Sigmoid colon (tissue), 7 donors: ENCODE data around the gene ACAT2. TPM values are rescaled to one million over a fixed set of nuclear protein-coding genes. Genes with fewer than 3 reads are reported as not detected.
"Not testable (repeated sequence)": the region's sequence is repeated elsewhere in the genome, so short reads cannot be mapped to it uniquely, and the experiment has no call there.

Experiments
- DNase-seq: peaks from one replicate; pipeline ENCODE4 v3.0.0-alpha.2; 2019
- H3K27ac ChIP-seq, 4 donors: fragments of 200-600 bp; sonication (generic); one replicate each; pipeline ENCODE4 v1.5.1; 2016 to 2019; ENCODE audit warnings: mild to moderate bottlenecking in 1 of 4
- H3K27me3 ChIP-seq, 3 donors: fragments of 200-600 bp; sonication (generic); one replicate each; pipeline ENCODE4 v1.5.1; 2019; ENCODE audit warnings: mild to moderate bottlenecking in 1 of 3
- H3K36me3 ChIP-seq, 4 donors: fragments of 200-600 bp; sonication (generic); one replicate each; pipeline ENCODE4 v1.5.1; 2016 to 2019
- H3K4me1 ChIP-seq, 4 donors: fragments of 200-600 bp; sonication (generic); one replicate each; pipeline ENCODE4 v1.5.1; 2017 to 2019
- H3K4me3 ChIP-seq, 4 donors: fragments of 200-600 bp; sonication (generic); one replicate each; pipeline ENCODE4 v1.5.1; 2017 to 2019; ENCODE audit warnings: mild to moderate bottlenecking in 2 of 4, moderate library complexity in 1 of 4
- H3K9me3 ChIP-seq, 4 donors: fragments of 200-600 bp in 3 of 4; sonication (generic) in 3 of 4; one replicate each; pipeline versions ENCODE4 v1.5.1 to v1.6.1; 2013 to 2019
- EP300 ChIP-seq, 4 donors: sonication (generic); formaldehyde crosslinking; IDR thresholded peaks; one replicate each; pipeline ENCODE4 v1.6.1; 2017; ENCODE audit warnings: antibody characterized with exemption in 4 of 4
- POLR2A ChIP-seq, 2 donors: fragments of 450-650 bp; IDR thresholded peaks; one replicate each; pipeline ENCODE4 v1.6.1; 2016; ENCODE audit warnings: antibody characterized with exemption in 2 of 2, mild to moderate bottlenecking in 2 of 2, moderate library complexity in 2 of 2
- POLR2AphosphoS5 ChIP-seq, 4 donors: sonication (generic); formaldehyde crosslinking; IDR thresholded peaks; one replicate each; pipeline ENCODE4 v1.6.1; 2017; ENCODE audit warnings: antibody characterized with exemption in 4 of 4
- WGBS, 2 donors: extraction: QIAGEN DNeasy Blood & Tissue Kit; methylation state at CpG; one replicate each; pipeline ENCODE4 v1.1.7; 2013; 5-methylcytosine and 5-hydroxymethylcytosine counted together
- intact Hi-C: fragments of 100-400 bp; cut with DNase I; formaldehyde crosslinking; loops from one replicate; pipeline ENCODE4 v1.15.1; 2023
- polyA plus RNA-seq, 3 donors: library from polyadenylated mRNA; stranded (reverse); fragments of 200-250 nt; gene quantifications; one replicate each; pipeline ENCODE4 v1.2.3, GENCODE V29; 2013
- total RNA-seq, 4 donors: library from RNA; depleted of rRNA; stranded (reverse); fragments of >200 nt; gene quantifications; one replicate each; pipeline ENCODE4 v1.1.0, GENCODE V29; 2016
- TF ChIP-seq, protein P1 (sequence below), 4 experiments: fragments of 450-650 bp in 3 of 4; fragments of 200-600 bp in 1 of 4; IDR thresholded peaks; one replicate each; pipeline ENCODE4 v1.5.1; 2016 to 2019; ENCODE audit warnings: antibody characterized with exemption in 4 of 4, mild to moderate bottlenecking in 3 of 4, moderate library complexity in 2 of 4
- donor health status: healthy with polysubstance abuse.
- donor health status: Bipolar disorder and iron deficiency.
- donor health status: healthy.

ACAT2 gene
- total and polyA plus RNA-seq, 7 donors, result 4.1 to 85.1 (median 12.1) TPM

- DNase-seq, result no peak
- no peaks in the 10 kb centered on the region for H3K9me3 ChIP-seq
- intact Hi-C loops, result no loop called here
- no peaks in the 10 kb centered on the region for H3K27me3 ChIP-seq
- H3K4me3 ChIP-seq, result peak overlapping the region in 1 of 4 donors; percentile 94
- H3K36me3 ChIP-seq, result no peaks in the 10 kb centered on the region
- peak overlapping the region in 3 of 4 donors; percentile 3 to 100 (median 99) for H3K27ac ChIP-seq
- TF ChIP-seq POLR2A (IDR thresholded peaks at IDR 0.05) (no peak), EP300 (IDR thresholded peaks at IDR 0.05) (no peak), POLR2AphosphoS5 (IDR thresholded peaks at IDR 0.05) (no peak)
- TF ChIP-seq, protein P1, sequence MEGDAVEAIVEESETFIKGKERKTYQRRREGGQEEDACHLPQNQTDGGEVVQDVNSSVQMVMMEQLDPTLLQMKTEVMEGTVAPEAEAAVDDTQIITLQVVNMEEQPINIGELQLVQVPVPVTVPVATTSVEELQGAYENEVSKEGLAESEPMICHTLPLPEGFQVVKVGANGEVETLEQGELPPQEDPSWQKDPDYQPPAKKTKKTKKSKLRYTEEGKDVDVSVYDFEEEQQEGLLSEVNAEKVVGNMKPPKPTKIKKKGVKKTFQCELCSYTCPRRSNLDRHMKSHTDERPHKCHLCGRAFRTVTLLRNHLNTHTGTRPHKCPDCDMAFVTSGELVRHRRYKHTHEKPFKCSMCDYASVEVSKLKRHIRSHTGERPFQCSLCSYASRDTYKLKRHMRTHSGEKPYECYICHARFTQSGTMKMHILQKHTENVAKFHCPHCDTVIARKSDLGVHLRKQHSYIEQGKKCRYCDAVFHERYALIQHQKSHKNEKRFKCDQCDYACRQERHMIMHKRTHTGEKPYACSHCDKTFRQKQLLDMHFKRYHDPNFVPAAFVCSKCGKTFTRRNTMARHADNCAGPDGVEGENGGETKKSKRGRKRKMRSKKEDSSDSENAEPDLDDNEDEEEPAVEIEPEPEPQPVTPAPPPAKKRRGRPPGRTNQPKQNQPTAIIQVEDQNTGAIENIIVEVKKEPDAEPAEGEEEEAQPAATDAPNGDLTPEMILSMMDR (IDR thresholded peaks at IDR 0.05), result no peak
- WGBS, 2 donors, result 75 to 83% methylated on average over 6 of the region's 6 CpGs
- H3K4me1 ChIP-seq, result peaks cover 0 to 73% (median 67%) of the 10 kb centered on the region in 4 donors
Observed at GRCh38 chr6:159730332-159730676, 31.5 kb upstream of the ACAT2 start.

DNA sequence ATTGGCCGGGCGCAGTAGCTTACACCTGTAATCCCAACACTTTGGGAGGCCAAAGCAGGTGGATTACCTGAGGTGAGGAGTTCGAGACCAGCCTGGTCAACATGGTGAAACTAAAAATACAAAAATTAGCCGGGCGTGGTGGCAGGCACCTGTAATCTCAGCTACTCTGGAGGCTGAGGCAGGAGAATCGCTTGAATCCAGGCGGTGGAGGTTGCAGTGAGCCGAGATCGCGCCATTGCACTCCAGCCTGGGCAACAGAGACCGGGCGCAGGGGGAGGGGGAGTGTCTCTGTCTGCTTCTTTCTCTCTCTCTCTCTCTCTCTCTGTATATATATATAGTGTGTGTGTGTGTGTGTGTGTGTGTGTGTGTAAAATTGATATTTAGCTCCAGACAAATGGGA lies 29.3 kb upstream of the ACAT2 start:
- H3K27ac ChIP-seq, intact Hi-C loops, H3K27me3 ChIP-seq, H3K4me3 ChIP-seq, DNase-seq, H3K9me3 ChIP-seq, H3K36me3 ChIP-seq: not testable (repeated sequence)
- peaks cover 0 to 79% (median 72%) of the 10 kb centered on the region in 4 donors for H3K4me1 ChIP-seq
- 90 to 91% methylated on average over 12 of the region's 12 CpGs for WGBS, 2 donors

- H3K4me3 ChIP-seq, H3K27me3 ChIP-seq, H3K27ac ChIP-seq, intact Hi-C loops, H3K36me3 ChIP-seq, DNase-seq, H3K9me3 ChIP-seq: not testable (repeated sequence)
- H3K4me1 ChIP-seq, result peaks cover 0 to 87% (median 74%) of the 10 kb centered on the region in 4 donors
- 92 to 96% methylated on average over 12 of the region's 12 CpGs for WGBS, 2 donors
Observed at GRCh38 chr6:159733395-159733794, 28.4 kb upstream of the ACAT2 start.

GRCh38 chr6:159736908-159737307 lies 24.9 kb upstream of the ACAT2 start:
- peaks cover 0 to 75% (median 42%) of the 10 kb centered on the region in 4 donors for H3K4me1 ChIP-seq
- no peak for TF ChIP-seq POLR2A (IDR thresholded peaks at IDR 0.05)
- TF ChIP-seq, protein P1 (IDR thresholded peaks at IDR 0.05), result no peak
- TF ChIP-seq POLR2AphosphoS5 (IDR thresholded peaks at IDR 0.05), result no peak
- no peak for TF ChIP-seq EP300 (IDR thresholded peaks at IDR 0.05)
- H3K9me3 ChIP-seq, result no peaks in the 10 kb centered on the region
- H3K4me3 ChIP-seq, result no peak overlapping the region
- no peak for DNase-seq
- no peak overlapping the region for H3K27ac ChIP-seq
- H3K27me3 ChIP-seq, result no peaks in the 10 kb centered on the region
- H3K36me3 ChIP-seq, result peaks cover 6 to 36% (median 12%) of the 10 kb centered on the region in 4 donors
- WGBS, 2 donors, result 87 to 92% methylated on average over 7 of the region's 7 CpGs
- intact Hi-C loops, result no loop called here

- H3K27me3 ChIP-seq, result no peaks in the 10 kb centered on the region
- TF ChIP-seq POLR2AphosphoS5 (IDR thresholded peaks at IDR 0.05), result no peak
- no peak for TF ChIP-seq POLR2A (IDR thresholded peaks at IDR 0.05)
- TF ChIP-seq, protein P1 (IDR thresholded peaks at IDR 0.05), result no peak
- TF ChIP-seq EP300 (IDR thresholded peaks at IDR 0.05), result no peak
- H3K4me3 ChIP-seq, result no peak overlapping the region
- H3K4me1 ChIP-seq, result peaks cover 0 to 61% (median 24%) of the 10 kb centered on the region in 4 donors
- WGBS, 2 donors, result 46 to 72% methylated on average over 3 of the region's 3 CpGs
- H3K27ac ChIP-seq, result peak overlapping the region in 1 of 4 donors; percentile 69
- H3K9me3 ChIP-seq, result no peaks in the 10 kb centered on the region
- peaks cover 15 to 60% (median 36%) of the 10 kb centered on the region in 4 donors for H3K36me3 ChIP-seq
- no peak for DNase-seq
- intact Hi-C loops, result no loop called here
Observed at GRCh38 chr6:159739341-159739740, 22.5 kb upstream of the ACAT2 start.

DNA sequence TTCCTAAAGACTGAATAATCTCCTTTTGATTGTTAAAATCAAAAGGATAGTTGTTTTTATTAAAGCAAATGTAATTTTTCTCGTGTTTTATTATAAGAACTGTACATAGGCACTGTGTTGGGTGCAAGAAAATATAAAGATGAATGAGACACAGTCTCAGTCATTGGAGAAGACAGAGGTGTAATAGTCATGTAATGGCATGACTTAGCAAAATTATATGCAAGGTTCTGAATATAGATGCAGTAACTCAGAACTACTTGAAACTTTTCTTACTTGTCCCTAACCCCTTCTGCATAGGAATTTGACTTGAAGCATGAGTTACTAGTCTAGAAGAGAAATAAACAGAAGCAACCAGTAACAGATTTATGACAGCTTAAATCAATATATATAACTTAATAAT lies 19.7 kb upstream of the ACAT2 start:
- H3K27ac ChIP-seq, result no peak overlapping the region

More for the DNA sequence above, 19.7 kb upstream of the ACAT2 start:
- Histone ChIP-seq H3K9me3 (no peaks in the 10 kb centered on the region), H3K27me3 (no peaks in the 10 kb centered on the region), H3K4me3 (no peak overlapping the region), H3K36me3 (peaks cover 27 to 88% (median 61%) of the 10 kb centered on the region in 4 donors), H3K4me1 (peaks cover 0 to 33% (median 4%) of the 10 kb centered on the region in 4 donors)
- intact Hi-C loops, result no loop called here
- TF ChIP-seq POLR2A (IDR thresholded peaks at IDR 0.05) (no peak), POLR2AphosphoS5 (IDR thresholded peaks at IDR 0.05) (no peak), EP300 (IDR thresholded peaks at IDR 0.05) (no peak)
- TF ChIP-seq, protein P1 (IDR thresholded peaks at IDR 0.05), result no peak
- WGBS, 2 donors, result 62 to 91% methylated on average over 1 of the region's 1 CpG
- no peak for DNase-seq
